GM23338 (cell line): ENCODE measurements around the gene UBA5.

ENCODE experiments used
- CTCF ChIP-seq, 2 experiments: fragments of 200-600 bp in 1 of 2; sonication (generic) in 1 of 2; conservative IDR thresholded peaks; 2 replicates each; pipeline versions ENCODE4 v1.5.1 to v1.6.1; 2016 to 2017; ENCODE audit warnings: antibody characterized with exemption in 2 of 2, low read depth in 2 of 2, mild to moderate bottlenecking in 2 of 2, moderate library complexity in 1 of 2
- EZH2 ChIP-seq: fragments of 200-600 bp; sonication (generic); IDR thresholded peaks from one replicate; pipeline ENCODE4 v1.8.0; 2017; ENCODE audit warnings: antibody characterized with exemption, mild to moderate bottlenecking, low read depth; ENCODE audit not compliant: unreplicated experiment
- POLR2AphosphoS5 ChIP-seq: IDR thresholded peaks from 2 replicates; pipeline ENCODE4 v1.6.1; 2016; ENCODE audit warnings: antibody characterized with exemption, low read depth
- TF ChIP-seq, protein P1 (sequence below): IDR thresholded peaks from one replicate; pipeline ENCODE4 v1.6.1; 2018; ENCODE audit warnings: antibody characterized with exemption; ENCODE audit not compliant: unreplicated experiment

- no peak for TF ChIP-seq CTCF (conservative IDR thresholded peaks at IDR 0.05; ENCODE audit: low read depth in 2 of 2)
- no peak for TF ChIP-seq POLR2AphosphoS5
- TF ChIP-seq, protein P1, sequence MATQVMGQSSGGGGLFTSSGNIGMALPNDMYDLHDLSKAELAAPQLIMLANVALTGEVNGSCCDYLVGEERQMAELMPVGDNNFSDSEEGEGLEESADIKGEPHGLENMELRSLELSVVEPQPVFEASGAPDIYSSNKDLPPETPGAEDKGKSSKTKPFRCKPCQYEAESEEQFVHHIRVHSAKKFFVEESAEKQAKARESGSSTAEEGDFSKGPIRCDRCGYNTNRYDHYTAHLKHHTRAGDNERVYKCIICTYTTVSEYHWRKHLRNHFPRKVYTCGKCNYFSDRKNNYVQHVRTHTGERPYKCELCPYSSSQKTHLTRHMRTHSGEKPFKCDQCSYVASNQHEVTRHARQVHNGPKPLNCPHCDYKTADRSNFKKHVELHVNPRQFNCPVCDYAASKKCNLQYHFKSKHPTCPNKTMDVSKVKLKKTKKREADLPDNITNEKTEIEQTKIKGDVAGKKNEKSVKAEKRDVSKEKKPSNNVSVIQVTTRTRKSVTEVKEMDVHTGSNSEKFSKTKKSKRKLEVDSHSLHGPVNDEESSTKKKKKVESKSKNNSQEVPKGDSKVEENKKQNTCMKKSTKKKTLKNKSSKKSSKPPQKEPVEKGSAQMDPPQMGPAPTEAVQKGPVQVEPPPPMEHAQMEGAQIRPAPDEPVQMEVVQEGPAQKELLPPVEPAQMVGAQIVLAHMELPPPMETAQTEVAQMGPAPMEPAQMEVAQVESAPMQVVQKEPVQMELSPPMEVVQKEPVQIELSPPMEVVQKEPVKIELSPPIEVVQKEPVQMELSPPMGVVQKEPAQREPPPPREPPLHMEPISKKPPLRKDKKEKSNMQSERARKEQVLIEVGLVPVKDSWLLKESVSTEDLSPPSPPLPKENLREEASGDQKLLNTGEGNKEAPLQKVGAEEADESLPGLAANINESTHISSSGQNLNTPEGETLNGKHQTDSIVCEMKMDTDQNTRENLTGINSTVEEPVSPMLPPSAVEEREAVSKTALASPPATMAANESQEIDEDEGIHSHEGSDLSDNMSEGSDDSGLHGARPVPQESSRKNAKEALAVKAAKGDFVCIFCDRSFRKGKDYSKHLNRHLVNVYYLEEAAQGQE = no peak
- TF ChIP-seq EZH2 = no peak
These were observed 37.4 kb upstream of the UBA5 start for GRCh38 chr3:132622761-132623160.
